Measurements from ENCODE around the gene C1orf21.

The C1orf21 gene, protein sequence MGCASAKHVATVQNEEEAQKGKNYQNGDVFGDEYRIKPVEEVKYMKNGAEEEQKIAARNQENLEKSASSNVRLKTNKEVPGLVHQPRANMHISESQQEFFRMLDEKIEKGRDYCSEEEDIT

DNA sequence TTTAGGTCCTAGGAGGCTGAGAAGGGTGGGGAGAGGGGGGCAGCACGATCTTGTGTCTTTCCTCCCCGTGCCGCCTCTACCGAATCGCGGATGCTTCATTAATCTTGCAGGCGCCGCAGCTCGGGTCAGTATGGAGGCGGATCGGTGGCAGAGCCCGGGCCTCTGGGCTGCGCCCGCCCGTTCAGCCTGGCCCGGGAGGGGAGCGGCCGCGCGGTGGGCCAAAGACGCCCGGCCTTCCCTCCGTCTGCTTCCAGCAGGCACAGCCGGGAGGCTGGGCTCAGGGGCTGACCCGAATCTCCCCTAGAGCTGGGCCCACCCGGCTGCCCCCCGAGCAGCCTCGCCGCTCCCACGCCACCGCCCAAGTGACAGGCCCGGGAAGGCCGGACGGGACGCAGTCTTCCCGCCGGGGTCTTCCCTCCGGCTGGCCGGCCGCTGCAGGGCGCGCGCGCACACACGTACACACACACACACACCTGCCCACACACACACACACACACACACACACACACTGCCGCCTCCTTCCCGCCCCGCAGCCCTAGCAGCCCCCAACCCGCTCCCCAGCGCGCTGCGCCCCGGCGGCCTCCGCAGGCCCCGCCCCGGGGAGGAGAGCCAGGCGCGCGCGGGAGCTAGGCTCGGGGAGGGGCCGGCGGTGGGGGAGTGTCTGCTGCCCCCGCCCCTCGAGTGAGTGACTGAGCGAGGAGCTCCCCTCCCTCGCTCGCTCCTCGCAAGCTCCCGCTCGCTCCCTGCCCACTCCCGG lies at the start of gene C1orf21:
Gene C1orf21, plus strand, starts transcription at position 718 of the 757 bp plus-strand sequence. CDS start 90,481 bp downstream, outside the sequence.
- TF ChIP-seq GATA2 (IDR thresholded peaks at IDR 0.05; ENCODE audit: low read depth, low read length): no peak
- no peak for TF ChIP-seq GATA3 (IDR thresholded peaks at IDR 0.05; ENCODE audit: low read depth, low read length)

GRCh38 chr1:184340984-184341383 lies 45.8 kb upstream of the C1orf21 start:
- TF ChIP-seq GATA2 (IDR thresholded peaks at IDR 0.05; ENCODE audit: low read depth, low read length) (no peak), GATA3 (IDR thresholded peaks at IDR 0.05; ENCODE audit: low read depth, low read length) (no peak)

DNA sequence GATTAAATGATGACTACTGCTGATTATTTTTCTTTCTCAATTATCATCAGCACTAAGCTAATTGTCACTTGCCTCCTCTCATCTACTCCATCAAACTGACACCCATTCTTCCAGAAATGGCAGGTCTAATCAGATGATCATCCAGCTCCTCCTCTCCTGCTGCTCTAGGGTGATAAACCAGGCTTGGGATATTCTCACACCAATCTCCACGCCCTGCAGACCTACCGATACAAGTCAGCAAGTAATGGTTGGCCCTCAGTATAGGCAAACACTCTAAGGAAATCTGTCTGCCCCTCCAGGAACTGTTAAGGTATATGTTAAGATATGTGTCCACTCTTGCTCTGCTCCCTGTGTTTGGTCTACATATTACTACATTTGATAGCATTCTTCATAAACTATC lies 36.3 kb upstream of the C1orf21 start:
- TF ChIP-seq GATA2 (IDR thresholded peaks at IDR 0.05; ENCODE audit: low read depth, low read length): no peak
- TF ChIP-seq GATA3 (IDR thresholded peaks at IDR 0.05; ENCODE audit: low read depth, low read length): no peak

DNA sequence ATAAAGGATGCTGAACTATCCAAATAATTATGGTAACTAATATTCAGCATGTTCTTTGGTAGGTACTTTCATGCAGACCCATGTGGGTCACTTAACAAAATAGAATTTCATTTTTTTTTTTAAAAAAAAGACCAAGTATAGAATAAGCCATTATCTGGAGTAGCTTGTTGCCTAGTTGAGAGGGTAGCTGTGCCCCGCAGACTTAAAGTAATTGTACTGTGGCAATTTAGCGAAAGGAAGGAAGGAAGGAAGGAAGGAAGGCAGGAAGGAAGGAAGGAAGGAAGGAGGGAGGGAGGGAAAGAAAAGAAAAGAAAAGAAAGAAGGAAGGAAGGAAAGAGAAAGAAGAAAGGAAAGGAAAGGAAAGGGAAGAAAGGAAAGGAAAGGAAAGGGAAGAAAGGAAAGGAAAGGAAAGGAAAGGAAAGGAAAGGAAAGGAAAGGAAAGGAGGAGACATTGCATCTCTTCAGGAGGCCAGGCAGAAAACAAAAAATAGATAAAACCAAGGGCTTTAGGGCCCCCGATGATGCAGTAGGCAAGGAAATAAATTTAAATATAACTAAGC lies 35.3 kb upstream of the C1orf21 start:
- TF ChIP-seq GATA3 (IDR thresholded peaks at IDR 0.05; ENCODE audit: low read depth, low read length) (no peak), GATA2 (IDR thresholded peaks at IDR 0.05; ENCODE audit: low read depth, low read length) (no peak)

GRCh38 chr1:184352776-184353175 lies 34.1 kb upstream of the C1orf21 start:
- no peak for TF ChIP-seq GATA3 (IDR thresholded peaks at IDR 0.05; ENCODE audit: low read depth, low read length)
- no peak for TF ChIP-seq GATA2 (IDR thresholded peaks at IDR 0.05; ENCODE audit: low read depth, low read length)

DNA sequence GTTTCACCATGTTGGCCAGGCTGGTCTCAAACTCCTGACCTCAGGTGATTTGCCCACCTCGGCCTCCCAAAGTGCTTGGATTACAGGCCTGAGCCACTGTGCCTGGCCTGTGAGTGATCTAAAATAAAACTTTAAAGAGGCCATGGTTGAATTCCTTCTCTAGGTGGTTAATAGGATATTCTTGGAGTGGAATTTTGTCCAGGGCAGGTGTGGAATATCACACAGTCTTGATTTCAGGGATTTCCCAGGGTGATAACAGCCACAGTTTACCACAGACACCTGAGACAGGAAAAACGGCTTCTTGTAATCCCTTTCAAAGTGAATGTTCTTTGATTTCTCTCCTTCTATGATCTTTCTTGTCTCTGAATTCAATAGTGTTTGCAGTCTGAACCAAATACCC lies 32.1 kb upstream of the C1orf21 start:
- TF ChIP-seq GATA2 (IDR thresholded peaks at IDR 0.05; ENCODE audit: low read depth, low read length): no peak
- TF ChIP-seq GATA3 (IDR thresholded peaks at IDR 0.05; ENCODE audit: low read depth, low read length): no peak

DNA sequence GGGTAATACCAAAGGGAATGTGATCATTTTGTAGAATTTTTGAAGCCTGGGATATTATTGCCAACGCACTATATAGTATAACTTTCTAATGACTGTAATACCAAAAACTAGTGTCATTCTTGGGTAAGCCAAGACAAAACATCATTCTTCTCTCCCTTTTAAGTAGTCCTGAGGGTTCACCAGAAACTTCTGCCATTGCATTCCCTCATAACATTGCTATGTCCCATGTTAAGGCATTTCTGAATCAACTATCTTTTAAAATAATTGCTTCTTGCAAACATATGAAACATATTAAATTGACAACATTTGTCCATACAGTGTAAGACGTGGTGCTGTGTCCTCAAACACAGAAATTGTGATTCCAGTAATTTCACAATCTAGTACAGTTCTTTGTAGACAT lies 29.9 kb upstream of the C1orf21 start:
- TF ChIP-seq GATA2 (IDR thresholded peaks at IDR 0.05; ENCODE audit: low read depth, low read length) (no peak), GATA3 (IDR thresholded peaks at IDR 0.05; ENCODE audit: low read depth, low read length) (no peak)

GRCh38 chr1:184358256-184358655 lies 28.6 kb upstream of the C1orf21 start:
- TF ChIP-seq GATA3 (IDR thresholded peaks at IDR 0.05; ENCODE audit: low read depth, low read length) (no peak), GATA2 (IDR thresholded peaks at IDR 0.05; ENCODE audit: low read depth, low read length) (no peak)

DNA sequence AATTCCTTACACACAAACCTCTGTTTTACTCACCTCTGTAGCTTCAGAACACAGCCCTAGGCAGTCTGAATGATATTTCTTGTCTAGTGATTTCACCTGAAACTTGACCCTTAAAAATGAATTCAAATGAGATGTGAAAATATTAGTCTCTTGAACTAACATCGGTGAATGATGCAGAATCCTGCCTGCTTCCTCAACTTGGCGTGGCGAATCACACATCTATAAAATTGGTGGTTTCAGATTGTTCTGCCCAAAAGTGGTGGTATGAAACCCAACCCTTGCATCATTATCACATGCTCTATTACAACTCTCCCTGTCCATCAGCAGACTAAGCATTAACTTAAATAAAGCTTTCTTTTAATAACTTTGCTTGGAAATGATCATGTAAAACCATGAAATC lies 26.9 kb upstream of the C1orf21 start:
- TF ChIP-seq GATA2 (IDR thresholded peaks at IDR 0.05; ENCODE audit: low read depth, low read length): no peak
- no peak for TF ChIP-seq GATA3 (IDR thresholded peaks at IDR 0.05; ENCODE audit: low read depth, low read length)

- TF ChIP-seq GATA3 (IDR thresholded peaks at IDR 0.05; ENCODE audit: low read depth, low read length): no peak
- no peak for TF ChIP-seq GATA2 (IDR thresholded peaks at IDR 0.05; ENCODE audit: low read depth, low read length)
Measured at GRCh38 chr1:184362876-184363275, 24.0 kb upstream of the C1orf21 start.

DNA sequence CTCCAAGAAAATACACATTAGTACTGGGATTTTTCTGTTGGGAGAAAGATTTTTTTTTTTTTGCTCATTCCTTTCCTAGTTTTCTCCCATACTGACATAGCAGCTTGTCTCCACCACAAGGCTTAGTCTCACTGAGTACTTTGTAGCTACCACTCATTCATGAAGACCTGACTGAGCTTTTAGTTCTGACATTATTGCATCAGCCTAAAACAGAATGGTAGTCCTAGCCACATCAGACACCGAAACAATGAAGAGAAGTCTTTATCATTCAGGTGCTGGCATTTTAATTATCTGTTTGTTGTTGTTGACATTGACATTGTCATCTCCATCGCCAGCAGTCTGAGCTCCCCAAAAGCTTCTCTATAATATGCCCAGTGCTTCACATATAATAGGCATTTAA lies 21.1 kb upstream of the C1orf21 start:
- TF ChIP-seq GATA3 (IDR thresholded peaks at IDR 0.05; ENCODE audit: low read depth, low read length): no peak
- TF ChIP-seq GATA2 (IDR thresholded peaks at IDR 0.05; ENCODE audit: low read depth, low read length): no peak

GRCh38 chr1:184366997-184367396 lies 19.8 kb upstream of the C1orf21 start:
- TF ChIP-seq GATA2 (IDR thresholded peaks at IDR 0.05; ENCODE audit: low read depth, low read length): no peak
- TF ChIP-seq GATA3 (IDR thresholded peaks at IDR 0.05; ENCODE audit: low read depth, low read length): no peak

- TF ChIP-seq GATA3 (IDR thresholded peaks at IDR 0.05; ENCODE audit: low read depth, low read length) (no peak), GATA2 (IDR thresholded peaks at IDR 0.05; ENCODE audit: low read depth, low read length) (no peak)
Measured at GRCh38 chr1:184367427-184368038, 19.3 kb upstream of the C1orf21 start.

GRCh38 chr1:184368354-184368753 lies 18.5 kb upstream of the C1orf21 start:
- TF ChIP-seq GATA2 (IDR thresholded peaks at IDR 0.05; ENCODE audit: low read depth, low read length): no peak
- TF ChIP-seq GATA3 (IDR thresholded peaks at IDR 0.05; ENCODE audit: low read depth, low read length): no peak

- TF ChIP-seq GATA2 (IDR thresholded peaks at IDR 0.05; ENCODE audit: low read depth, low read length): no peak
Measured at GRCh38 chr1:184370850-184371249, 16.0 kb upstream of the C1orf21 start.
